OCI-LY7 (cell line): ENCODE data around the gene NINJ1.

Experiments
- CTCF ChIP-seq: fragments of 200-600 bp; sonication (generic); conservative IDR thresholded peaks from 2 replicates; pipeline ENCODE4 v1.5.1; 2014; ENCODE audit warnings: mild to moderate bottlenecking, antibody characterized with exemption, low read length, moderate library complexity, mixed read lengths
- EZH2phosphoT487 ChIP-seq: fragments of 200-600 bp; sonication (generic); IDR thresholded peaks from 2 replicates; pipeline ENCODE4 v1.6.1; 2018; ENCODE audit warnings: low read depth, borderline replicate concordance, mild to moderate bottlenecking, mixed run types, antibody characterized with exemption, low read length, moderate library complexity, mixed read lengths

- TF ChIP-seq CTCF (no peak), EZH2phosphoT487 (no peak)
Observed at GRCh38 chr9:93081081-93081529, 52.9 kb downstream of the NINJ1 start.
